AG10803 (cell line): ENCODE measurements around the gene SLC35F3.

Experiments used
- DNase-seq: peaks from one replicate; pipeline ENCODE4 v3.0.0; 2010; ENCODE audit warnings: low read depth
- H3K4me3 ChIP-seq: 2 replicates; pipeline ENCODE4 v1.5.1; 2011; ENCODE audit warnings: mild to moderate bottlenecking, low read length, control low read depth
- CTCF ChIP-seq: conservative IDR thresholded peaks from 2 replicates; pipeline ENCODE4 v1.5.1; 2011; ENCODE audit warnings: mild to moderate bottlenecking, low read length, control low read depth, inconsistent platforms

SLC35F3 gene

DNA sequence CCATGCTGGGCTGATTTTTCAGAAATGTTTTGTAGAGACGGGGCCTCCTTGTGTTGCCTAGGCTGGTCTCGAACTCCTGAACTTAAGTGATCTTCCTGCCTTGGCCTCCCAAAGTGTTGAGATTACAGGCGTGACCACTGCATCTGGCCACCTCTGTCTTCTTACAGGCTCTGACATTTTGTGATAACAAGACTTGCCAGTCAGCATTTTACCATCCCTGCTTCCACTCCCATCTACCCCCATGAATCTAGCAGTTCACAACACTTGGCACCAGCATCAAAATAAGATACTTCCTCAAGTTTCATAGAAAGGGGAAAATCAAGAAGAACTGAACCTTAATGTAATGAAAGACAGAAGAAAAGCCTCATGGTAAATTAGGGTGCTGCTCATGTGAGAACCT, 32.4 kb downstream of the SLC35F3 start:
- H3K4me3 ChIP-seq = no peak overlapping the region
- TF ChIP-seq CTCF = no peak
- DNase-seq = no peak

DNA sequence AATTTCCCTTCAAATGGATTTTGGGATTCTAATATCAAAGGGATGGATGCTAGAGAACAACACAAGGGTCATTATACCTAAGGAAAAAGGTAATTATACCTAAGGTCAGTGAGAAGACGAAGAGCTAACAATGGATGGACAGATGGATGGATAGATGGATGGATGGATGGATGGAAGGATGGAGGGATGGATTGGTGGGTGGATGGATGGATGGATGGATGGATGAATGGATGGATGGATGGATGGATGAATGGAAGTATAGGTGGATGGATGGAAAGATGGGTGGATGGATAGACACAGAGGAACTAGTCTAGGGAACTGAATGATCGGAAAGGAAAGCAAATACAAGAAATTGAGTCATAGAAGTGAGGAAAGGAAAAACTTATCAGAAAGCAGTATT, 34.0 kb downstream of the SLC35F3 start:
- H3K4me3 ChIP-seq = no peak overlapping the region
- TF ChIP-seq CTCF = no peak
- no peak for DNase-seq

DNA sequence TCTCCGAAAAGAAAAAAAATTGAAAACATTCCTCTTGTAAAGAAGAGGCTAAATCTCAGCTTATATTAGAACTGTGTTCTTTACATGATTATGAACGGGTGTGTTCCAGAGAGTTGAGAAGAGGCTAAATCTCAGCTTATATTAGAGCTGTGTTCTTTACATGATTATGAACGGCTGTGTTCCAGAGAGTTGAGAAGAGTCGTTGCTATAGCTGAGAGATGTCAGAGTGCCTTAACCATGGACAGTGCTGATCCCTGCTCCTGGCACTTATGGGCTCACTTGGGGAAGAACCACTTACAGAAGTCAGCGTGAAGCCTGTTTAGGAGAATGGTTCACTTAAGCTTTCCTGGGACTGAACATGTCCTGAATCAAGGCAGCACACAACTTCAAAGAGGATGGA, 35.0 kb downstream of the SLC35F3 start:
- no peak for TF ChIP-seq CTCF
- no peak overlapping the region for H3K4me3 ChIP-seq
- DNase-seq = no peak

DNA sequence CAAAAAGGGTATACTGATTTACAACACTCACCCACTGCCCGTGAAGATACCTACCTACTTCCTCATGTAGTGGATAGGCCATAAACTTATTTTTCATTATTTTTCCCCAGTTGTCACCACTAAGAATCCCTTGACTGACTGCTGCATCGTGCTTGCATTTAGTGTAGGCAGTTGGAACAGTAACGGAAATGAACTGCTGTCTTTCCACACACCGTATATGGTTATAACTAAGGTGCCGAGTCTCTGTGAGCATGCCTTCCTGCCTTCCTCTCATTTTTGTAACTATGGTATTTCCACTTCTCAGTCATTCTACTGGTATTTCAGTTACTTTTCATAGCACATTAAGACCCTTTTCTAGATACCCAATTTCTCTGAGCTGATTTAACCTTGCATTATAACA, 36.4 kb downstream of the SLC35F3 start:
- TF ChIP-seq CTCF = no peak
- H3K4me3 ChIP-seq = no peak overlapping the region
- DNase-seq = no peak

DNA sequence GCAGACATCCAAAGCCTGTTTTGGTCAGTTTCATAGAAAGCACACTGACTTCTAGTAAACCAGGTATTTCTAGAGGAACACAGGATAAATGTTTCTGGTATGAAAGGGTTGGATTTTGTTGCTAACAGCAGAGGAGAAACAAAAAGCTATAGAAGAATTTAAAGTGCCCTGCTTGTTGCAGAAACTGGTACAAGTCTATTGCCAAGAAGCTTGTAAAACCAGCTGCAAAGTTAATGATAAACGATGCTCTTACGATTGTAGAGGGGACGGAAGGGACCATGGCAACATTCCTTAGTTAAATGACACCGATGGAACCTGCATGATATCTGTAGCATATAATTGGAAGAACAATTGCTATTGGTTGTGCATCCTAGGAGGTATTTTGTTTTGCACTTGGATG, 40.1 kb downstream of the SLC35F3 start:
- TF ChIP-seq CTCF = no peak
- H3K4me3 ChIP-seq = no peak overlapping the region
- no peak for DNase-seq

- no peak for TF ChIP-seq CTCF
- no peak overlapping the region for H3K4me3 ChIP-seq
- DNase-seq = no peak
Observed at GRCh38 chr1:233945573-233945972, 41.1 kb downstream of the SLC35F3 start.

- DNase-seq = no peak
- TF ChIP-seq CTCF = no peak
- no peak overlapping the region for H3K4me3 ChIP-seq
Observed at GRCh38 chr1:233945979-233946378, 41.5 kb downstream of the SLC35F3 start.
